H1 (cell line): Measurements from ENCODE around the gene DLGAP3. TPM values are rescaled to one million over a fixed set of nuclear protein-coding genes. Genes with fewer than 3 reads are reported as not detected.

ENCODE experiments used
- CBX8 ChIP-seq: fragments of 300-800, 300-1000 bp; sonication (generic); IDR thresholded peaks from 2 replicates; pipeline ENCODE4 v1.7.1; 2016; ENCODE audit warnings: low read depth, low read length, borderline replicate concordance
- CHD2 ChIP-seq: IDR thresholded peaks from 2 replicates; pipeline ENCODE4 v1.6.1; 2012; ENCODE audit warnings: low read length, improper control_type of control experiment
- EZH2 ChIP-seq: fragments of 200-600 bp; sonication (generic); IDR thresholded peaks from 2 replicates; pipeline ENCODE4 v1.7.1; 2012; ENCODE audit warnings: low read depth, mild to moderate bottlenecking, moderate library complexity, low read length, inconsistent platforms; ENCODE audit not compliant: severe bottlenecking
- SIN3A ChIP-seq, 2 experiments: IDR thresholded peaks in 1 of 2; conservative IDR thresholded peaks in 1 of 2; 2 replicates each; pipeline ENCODE4 v1.6.1; 2011 to 2012; ENCODE audit warnings: low read length in 2 of 2, improper control_type of control experiment in 1 of 2, low read depth in 1 of 2, mild to moderate bottlenecking in 1 of 2
- SIX5 ChIP-seq: IDR thresholded peaks from 2 replicates; pipeline ENCODE4 v1.6.1; 2011; ENCODE audit warnings: mild to moderate bottlenecking, low read depth, low read length
- SP1 ChIP-seq: IDR thresholded peaks from 2 replicates; pipeline ENCODE4 v1.6.1; 2011; ENCODE audit warnings: low read depth, low read length
- TAF1 ChIP-seq: IDR thresholded peaks from 2 replicates; pipeline ENCODE4 v1.6.1; 2011; ENCODE audit warnings: mild to moderate bottlenecking, low read depth, low read length
- TAF7 ChIP-seq: optimal IDR thresholded peaks from 2 replicates; pipeline ENCODE3; 2011; ENCODE audit warnings: low read depth, mild to moderate bottlenecking, inconsistent platforms, low read length, moderate library complexity, borderline replicate concordance
- polyA plus RNA-seq, 7 experiments: library from polyadenylated mRNA; depleted of rRNA in 3 of 7; stranded (reverse) in 5 of 7; unstranded in 2 of 7; fragments of >200 nt in 5 of 7; fragments of 200-250 nt in 2 of 7; gene quantifications; 1 replicate in 5 of 7; 2 replicates in 1 of 7; 4 replicates in 1 of 7; pipeline versions ENCODE4 v1.2.1 to v1.2.3, GENCODE V29; 2011 to 2013; ENCODE audit warnings: missing spikeins in 2 of 7, mixed read lengths in 2 of 7
- total RNA-seq: library from RNA; stranded (reverse); fragmentation: NEBNext Ultra II Directional; extraction: Animal tissue kit (Norgen Biotek cat#: 25700); gene quantifications from 2 replicates; pipeline ENCODE4 v1.2.1, GENCODE V29; 2021

The DLGAP3 gene
- total and polyA plus RNA-seq, 2 of the 8 experiments (the other 6 are each of a cell fraction or from before 2014, with no cell fraction given): 3.8 to 13.2 TPM

GRCh38 chr1:34925730-34926129 is 3.7 kb downstream of the DLGAP3 start (continued):
- TF ChIP-seq EZH2 (no peak), SIN3A (conservative IDR thresholded peaks at IDR 0.05 in 1 of 2, IDR thresholded peaks at IDR 0.05 in 1 of 2; ENCODE audit: low read depth in 1 of 2, low read length in 2 of 2) (no peak), SP1 (no peak), CBX8 (no peak), SIX5 (no peak), TAF1 (no peak), CHD2 (no peak), TAF7 (no peak)
